Chondrocyte (in vitro differentiated cells): ENCODE results near the gene FITM2. TPM values are rescaled to one million over a fixed set of nuclear protein-coding genes. Genes with fewer than 3 reads are reported as not detected.

Source experiments
- DNase-seq: peaks from one replicate; pipeline ENCODE4 v3.0.0; 2021; ENCODE audit warnings: mixed read lengths, low spot score
- H3K27ac Mint-ChIP-seq: one replicate; pipeline ENCODE4 v1.8.0; 2021; ENCODE audit warnings: mild to moderate bottlenecking, moderate library complexity, mixed read lengths; ENCODE audit not compliant: unreplicated experiment
- H3K27me3 Mint-ChIP-seq: 2 replicates; pipeline ENCODE4 v1.8.0; 2021; ENCODE audit warnings: low read depth, mixed read lengths
- H3K36me3 Mint-ChIP-seq: 2 replicates; pipeline ENCODE4 v1.8.0; 2021; ENCODE audit warnings: low read depth, mixed read lengths
- H3K4me1 Mint-ChIP-seq: 2 replicates; pipeline ENCODE4 v1.8.0; 2021; ENCODE audit warnings: low read depth, mild to moderate bottlenecking, mixed read lengths
- H3K4me3 Mint-ChIP-seq: one replicate; pipeline ENCODE4 v1.8.0; 2021; ENCODE audit warnings: mild to moderate bottlenecking, moderate library complexity, mixed read lengths; ENCODE audit not compliant: unreplicated experiment
- H3K9me3 Mint-ChIP-seq: 2 replicates; pipeline ENCODE4 v1.8.0; 2021; ENCODE audit warnings: low read depth, mixed read lengths
- total RNA-seq: library from RNA; stranded (reverse); gene quantifications from 3 replicates; pipeline ENCODE4 v1.2.1, GENCODE V29; 2021
- TF ChIP-seq, protein P1 (sequence below): fragments of 200-600 bp; sonication (generic); IDR thresholded peaks from 2 replicates; pipeline ENCODE4 v1.5.0; 2021; ENCODE audit warnings: antibody characterized with exemption, mild to moderate bottlenecking, moderate library complexity

The FITM2 gene
- total RNA-seq, 1 donor from 2014 or later = 10.0 TPM

DNA sequence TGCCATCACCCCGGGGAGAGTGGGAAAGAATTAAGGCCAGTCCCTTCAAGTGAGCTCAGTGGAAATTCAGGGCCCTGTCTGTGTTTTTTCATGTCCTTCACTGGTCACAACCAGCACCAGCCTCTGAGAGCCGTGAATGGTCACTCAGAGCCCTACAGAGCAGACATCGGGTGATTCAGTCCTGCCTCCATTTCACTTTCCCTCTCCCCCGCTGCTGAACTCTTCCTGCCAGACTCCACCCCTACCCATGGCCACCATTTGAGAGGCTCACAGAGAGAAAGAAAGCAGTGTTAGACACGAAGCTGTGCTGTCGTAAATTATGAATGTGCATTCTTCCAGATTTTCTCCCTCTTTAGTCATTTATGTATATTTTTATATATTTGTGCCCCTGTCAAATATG is 31.2 kb upstream of the FITM2 start:
- no peaks in the 10 kb centered on the region for H3K9me3 Mint-ChIP-seq
- no peaks in the 10 kb centered on the region for H3K36me3 Mint-ChIP-seq
- H3K4me3 Mint-ChIP-seq = no peak overlapping the region
- H3K4me1 Mint-ChIP-seq = peaks cover 4% of the 10 kb centered on the region
- TF ChIP-seq, protein P1, sequence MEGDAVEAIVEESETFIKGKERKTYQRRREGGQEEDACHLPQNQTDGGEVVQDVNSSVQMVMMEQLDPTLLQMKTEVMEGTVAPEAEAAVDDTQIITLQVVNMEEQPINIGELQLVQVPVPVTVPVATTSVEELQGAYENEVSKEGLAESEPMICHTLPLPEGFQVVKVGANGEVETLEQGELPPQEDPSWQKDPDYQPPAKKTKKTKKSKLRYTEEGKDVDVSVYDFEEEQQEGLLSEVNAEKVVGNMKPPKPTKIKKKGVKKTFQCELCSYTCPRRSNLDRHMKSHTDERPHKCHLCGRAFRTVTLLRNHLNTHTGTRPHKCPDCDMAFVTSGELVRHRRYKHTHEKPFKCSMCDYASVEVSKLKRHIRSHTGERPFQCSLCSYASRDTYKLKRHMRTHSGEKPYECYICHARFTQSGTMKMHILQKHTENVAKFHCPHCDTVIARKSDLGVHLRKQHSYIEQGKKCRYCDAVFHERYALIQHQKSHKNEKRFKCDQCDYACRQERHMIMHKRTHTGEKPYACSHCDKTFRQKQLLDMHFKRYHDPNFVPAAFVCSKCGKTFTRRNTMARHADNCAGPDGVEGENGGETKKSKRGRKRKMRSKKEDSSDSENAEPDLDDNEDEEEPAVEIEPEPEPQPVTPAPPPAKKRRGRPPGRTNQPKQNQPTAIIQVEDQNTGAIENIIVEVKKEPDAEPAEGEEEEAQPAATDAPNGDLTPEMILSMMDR = no peak
- DNase-seq = no peak
- H3K27ac Mint-ChIP-seq = peak overlapping the region; percentile 10
- H3K27me3 Mint-ChIP-seq = no peaks in the 10 kb centered on the region

DNA sequence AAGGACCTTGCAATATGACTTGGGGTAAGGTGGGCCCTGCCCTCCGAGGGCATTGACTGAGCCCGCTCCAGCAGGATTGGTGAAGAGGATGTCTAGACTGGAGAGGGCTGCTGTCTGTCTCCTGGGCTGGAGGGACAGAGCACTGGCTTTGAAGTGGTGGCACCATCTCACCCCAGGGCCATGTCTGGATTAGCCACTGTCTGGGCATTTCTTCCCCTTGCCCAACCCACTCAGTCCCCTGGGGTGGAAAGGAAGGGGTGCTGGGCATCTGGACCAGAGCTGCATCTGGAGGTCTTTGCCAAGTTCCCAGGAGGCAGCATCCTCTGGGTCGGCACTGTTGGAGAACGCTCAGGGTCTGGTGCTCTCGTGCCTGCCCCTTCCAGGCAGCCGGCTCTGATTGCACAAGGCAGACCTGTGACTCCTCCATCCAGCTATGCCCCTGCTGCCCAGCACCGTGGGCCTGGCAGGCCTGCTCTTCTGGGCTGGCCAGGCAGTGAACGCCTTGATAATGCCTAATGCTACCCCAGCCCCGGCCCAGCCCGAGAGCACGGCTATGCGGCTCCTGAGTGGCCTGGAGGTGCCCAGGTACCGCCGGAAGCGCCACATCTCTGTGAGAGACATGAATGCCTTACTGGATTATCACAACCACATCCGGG is 25.9 kb upstream of the FITM2 start, which contains the start of gene R3HDML:
Gene R3HDML (plus strand): TSS at position 319 of the 656 bp plus-strand sequence. CDS start 115 bp downstream, at position 434.
- H3K4me3 Mint-ChIP-seq = no peak within 1 kb of the TSS
- H3K36me3 Mint-ChIP-seq = no peaks in the 10 kb centered on the region
- TF ChIP-seq, protein P1 = no peak
- no peak within 1 kb of the TSS for H3K27ac Mint-ChIP-seq
- DNase-seq = no peak
- peaks cover 19% of the 10 kb centered on the region for H3K4me1 Mint-ChIP-seq
- H3K27me3 Mint-ChIP-seq = no peaks in the 10 kb centered on the region
- no peaks in the 10 kb centered on the region for H3K9me3 Mint-ChIP-seq

DNA sequence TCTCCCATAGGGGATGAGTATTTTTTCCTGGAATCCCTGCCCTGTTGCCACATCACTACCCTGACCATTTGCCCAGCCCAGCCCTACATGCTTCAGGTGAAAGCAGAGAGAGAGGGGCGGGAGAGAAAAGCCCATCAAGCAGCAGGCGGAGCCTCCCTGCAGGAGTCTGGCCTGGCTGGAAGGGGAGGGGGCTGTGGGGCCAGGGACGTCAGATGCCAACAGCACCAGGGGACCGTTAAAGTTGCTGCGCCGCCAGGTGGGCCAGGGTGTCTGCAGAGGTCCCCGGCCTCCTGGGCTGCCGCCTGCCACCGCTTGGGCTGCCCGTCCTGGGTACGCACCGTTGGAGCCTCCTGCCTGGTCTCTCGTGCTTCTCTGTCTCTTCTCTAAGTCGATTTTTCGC is 25.1 kb upstream of the FITM2 start:
- no peaks in the 10 kb centered on the region for H3K36me3 Mint-ChIP-seq
- H3K4me3 Mint-ChIP-seq = no peak overlapping the region
- no peak overlapping the region for H3K27ac Mint-ChIP-seq
- H3K27me3 Mint-ChIP-seq = no peaks in the 10 kb centered on the region
- TF ChIP-seq, protein P1 = no peak
- peaks cover 19% of the 10 kb centered on the region for H3K4me1 Mint-ChIP-seq
- no peaks in the 10 kb centered on the region for H3K9me3 Mint-ChIP-seq
- DNase-seq = no peak

DNA sequence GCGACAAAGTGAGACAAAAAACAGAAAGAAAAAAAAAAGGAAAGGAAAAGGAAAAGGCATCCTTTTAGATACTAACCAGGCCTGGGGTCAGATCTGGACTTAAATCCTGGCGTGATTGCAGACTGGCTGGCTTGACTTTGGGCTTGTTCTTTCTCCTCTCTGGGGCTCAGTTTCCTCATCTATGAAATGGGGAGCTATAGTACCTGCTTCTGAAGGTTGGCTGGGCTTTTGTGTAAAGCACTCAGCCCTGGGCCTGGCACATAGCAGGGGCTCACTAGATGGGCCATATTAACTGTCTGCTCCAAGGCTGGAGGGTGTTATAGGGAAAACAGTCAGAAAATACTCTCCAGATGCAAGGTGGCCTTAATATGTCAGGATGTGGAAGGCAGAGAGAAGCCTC is 24.7 kb upstream of the FITM2 start:
- no peak for DNase-seq
- no peaks in the 10 kb centered on the region for H3K27me3 Mint-ChIP-seq
- no peak overlapping the region for H3K27ac Mint-ChIP-seq
- H3K9me3 Mint-ChIP-seq = no peaks in the 10 kb centered on the region
- no peaks in the 10 kb centered on the region for H3K36me3 Mint-ChIP-seq
- TF ChIP-seq, protein P1 = no peak
- no peak overlapping the region for H3K4me3 Mint-ChIP-seq
- peaks cover 19% of the 10 kb centered on the region for H3K4me1 Mint-ChIP-seq

DNA sequence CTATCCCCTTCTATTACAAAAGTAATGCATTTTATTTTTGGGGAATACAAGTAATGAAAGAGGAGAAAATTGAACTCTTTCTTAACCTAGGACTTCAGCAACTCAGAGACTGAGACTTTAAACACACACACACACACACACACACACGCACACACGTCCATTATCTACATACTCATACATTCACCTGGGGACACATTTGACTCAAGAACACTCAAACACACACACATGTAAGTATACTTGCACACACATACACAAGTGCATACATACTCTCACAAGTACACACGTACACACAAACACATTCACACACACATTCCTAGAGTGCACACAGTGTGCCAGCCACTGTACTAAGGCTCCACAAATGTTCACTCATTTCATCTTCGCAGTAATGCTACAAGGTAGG is 23.7 kb upstream of the FITM2 start:
- TF ChIP-seq, protein P1 = no peak
- H3K27me3 Mint-ChIP-seq = no peaks in the 10 kb centered on the region
- no peak for DNase-seq
- H3K9me3 Mint-ChIP-seq = no peaks in the 10 kb centered on the region
- no peaks in the 10 kb centered on the region for H3K36me3 Mint-ChIP-seq
- no peak overlapping the region for H3K27ac Mint-ChIP-seq
- no peak overlapping the region for H3K4me3 Mint-ChIP-seq
- peaks cover 19% of the 10 kb centered on the region for H3K4me1 Mint-ChIP-seq
